ENCODE data around the gene ERVMER34-1. TPM values are rescaled to one million over a fixed set of nuclear protein-coding genes. Genes with fewer than 3 reads are reported as not detected.
A peak's percentile ranks its signal among the peaks of the same experiment; 100 is the strongest.

ERVMER34-1 gene
- total and polyA plus RNA-seq, 3 experiments from 2014 or later: 0.20 TPM; not detected in 2

- H3K27me3 ChIP-seq (ENCODE audit: insufficient read depth, low read length, poor library complexity, severe bottlenecking): no peaks in the 10 kb centered on the region
- no peaks in the 10 kb centered on the region for H3K4me1 Mint-ChIP-seq
- H3K36me3 ChIP-seq (ENCODE audit: insufficient read depth, low read length): no peaks in the 10 kb centered on the region
- peaks cover 0 to 3% (median 0%) of the 10 kb centered on the region in 5 donors for H3K9me3 Mint-ChIP-seq
- H3K27ac Mint-ChIP-seq: no peak overlapping the region
- H3K27me3 Mint-ChIP-seq: peaks cover 18 to 29% of the 10 kb centered on the region in 2 donors
- no peak overlapping the region for H3K27ac ChIP-seq (ENCODE audit: low read depth, low read length)
- H3K4me1 ChIP-seq (ENCODE audit: insufficient read depth, low read length): no peaks in the 10 kb centered on the region
- no peak for DNase-seq
- H3K4me3 ChIP-seq (ENCODE audit: low read length): no peak overlapping the region
- ChIA-PET POLR2A (no interaction called here), CTCF (no interaction called here)
- peaks cover 0 to 5% (median 1%) of the 10 kb centered on the region in 3 donors for H3K36me3 Mint-ChIP-seq
- H3K9me3 ChIP-seq (ENCODE audit: low read length): no peaks in the 10 kb centered on the region
- no peak overlapping the region for H3K4me3 Mint-ChIP-seq
Measured at GRCh38 chr4:52780617-52781354, 29.6 kb upstream of the ERVMER34-1 start.

- POLR2A ChIA-PET: no interaction called here
- Mint-ChIP-seq H3K36me3 (peaks cover 0 to 5% (median 1%) of the 10 kb centered on the region in 3 donors), H3K4me1 (no peaks in the 10 kb centered on the region), H3K9me3 (peaks cover 0 to 3% (median 0%) of the 10 kb centered on the region in 5 donors), H3K27me3 (peaks cover 22 to 33% of the 10 kb centered on the region in 2 donors), H3K27ac (no peak overlapping the region), H3K4me3 (no peak overlapping the region)
- H3K4me3 ChIP-seq (ENCODE audit: low read length): no peak overlapping the region
- DNase-seq: no peak
- no peaks in the 10 kb centered on the region for H3K27me3 ChIP-seq (ENCODE audit: insufficient read depth, low read length, poor library complexity, severe bottlenecking)
- H3K9me3 ChIP-seq (ENCODE audit: low read length): no peaks in the 10 kb centered on the region
- CTCF ChIA-PET: no interaction called here
- no peak overlapping the region for H3K27ac ChIP-seq (ENCODE audit: low read depth, low read length)
- H3K4me1 ChIP-seq (ENCODE audit: insufficient read depth, low read length): no peaks in the 10 kb centered on the region
- no peaks in the 10 kb centered on the region for H3K36me3 ChIP-seq (ENCODE audit: insufficient read depth, low read length)
Measured at GRCh38 chr4:52780206-52780605, 29.0 kb upstream of the ERVMER34-1 start.

GRCh38 chr4:52760256-52760655 is 9.0 kb upstream of the ERVMER34-1 start:
- Mint-ChIP-seq H3K4me1 (no peaks in the 10 kb centered on the region), H3K27me3 (peaks cover 16 to 31% of the 10 kb centered on the region in 2 donors), H3K27ac (no peak overlapping the region), H3K4me3 (no peak overlapping the region), H3K9me3 (no peaks in the 10 kb centered on the region), H3K36me3 (peaks cover 0 to 4% (median 0%) of the 10 kb centered on the region in 3 donors)
- Histone ChIP-seq H3K27me3 (ENCODE audit: insufficient read depth, low read length, poor library complexity, severe bottlenecking) (no peaks in the 10 kb centered on the region), H3K4me3 (ENCODE audit: low read length) (no peak overlapping the region), H3K27ac (ENCODE audit: low read depth, low read length) (no peak overlapping the region), H3K36me3 (ENCODE audit: insufficient read depth, low read length) (no peaks in the 10 kb centered on the region), H3K9me3 (ENCODE audit: low read length) (no peaks in the 10 kb centered on the region), H3K4me1 (ENCODE audit: insufficient read depth, low read length) (no peaks in the 10 kb centered on the region)
- POLR2A ChIA-PET: no interaction called here
- CTCF ChIA-PET: no interaction called here
- DNase-seq: no peak

GRCh38 chr4:52755426-52755825 is 4.2 kb upstream of the ERVMER34-1 start:
- Mint-ChIP-seq H3K36me3 (peaks cover 0 to 6% (median 0%) of the 10 kb centered on the region in 3 donors), H3K9me3 (no peaks in the 10 kb centered on the region), H3K4me3 (no peak overlapping the region), H3K4me1 (peaks cover 9 to 16% (median 11%) of the 10 kb centered on the region in 3 donors), H3K27ac (no peak overlapping the region), H3K27me3 (peaks cover 38 to 65% of the 10 kb centered on the region in 2 donors)
- POLR2A ChIA-PET: interaction anchor here (0.7 kb wide), 1 partner anchor 11 kb away, joined by 3 read pairs; no protein-coding TSS in a partner anchor
- peaks cover 10% of the 10 kb centered on the region for H3K27me3 ChIP-seq (ENCODE audit: insufficient read depth, low read length, poor library complexity, severe bottlenecking)
- H3K4me3 ChIP-seq (ENCODE audit: low read length): no peak overlapping the region
- DNase-seq: no peak
- no peaks in the 10 kb centered on the region for H3K36me3 ChIP-seq (ENCODE audit: insufficient read depth, low read length)
- CTCF ChIA-PET: no interaction called here
- H3K4me1 ChIP-seq (ENCODE audit: insufficient read depth, low read length): no peaks in the 10 kb centered on the region
- no peaks in the 10 kb centered on the region for H3K9me3 ChIP-seq (ENCODE audit: low read length)
- no peak overlapping the region for H3K27ac ChIP-seq (ENCODE audit: low read depth, low read length)

- no peak overlapping the region for H3K27ac ChIP-seq (ENCODE audit: low read depth, low read length)
- H3K4me1 Mint-ChIP-seq: peaks cover 9 to 18% (median 11%) of the 10 kb centered on the region in 3 donors
- no peak for DNase-seq
- POLR2A ChIA-PET: no interaction called here
- no peaks in the 10 kb centered on the region for H3K4me1 ChIP-seq (ENCODE audit: insufficient read depth, low read length)
- no peaks in the 10 kb centered on the region for H3K36me3 ChIP-seq (ENCODE audit: insufficient read depth, low read length)
- H3K27me3 Mint-ChIP-seq: peaks cover 47 to 73% of the 10 kb centered on the region in 2 donors
- CTCF ChIA-PET: no interaction called here
- H3K9me3 Mint-ChIP-seq: no peaks in the 10 kb centered on the region
- peaks cover 0 to 8% (median 0%) of the 10 kb centered on the region in 3 donors for H3K36me3 Mint-ChIP-seq
- H3K4me3 Mint-ChIP-seq: no peak overlapping the region
- H3K9me3 ChIP-seq (ENCODE audit: low read length): no peaks in the 10 kb centered on the region
- no peak overlapping the region for H3K27ac Mint-ChIP-seq
- H3K4me3 ChIP-seq (ENCODE audit: low read length): no peak overlapping the region
- H3K27me3 ChIP-seq (ENCODE audit: insufficient read depth, low read length, poor library complexity, severe bottlenecking): peaks cover 12% of the 10 kb centered on the region
Measured at GRCh38 chr4:52752936-52753335, 1.7 kb upstream of the ERVMER34-1 start.

- peaks cover 12% of the 10 kb centered on the region for H3K27me3 ChIP-seq (ENCODE audit: insufficient read depth, low read length, poor library complexity, severe bottlenecking)
- H3K9me3 Mint-ChIP-seq: no peaks in the 10 kb centered on the region
- H3K4me1 ChIP-seq (ENCODE audit: insufficient read depth, low read length): no peaks in the 10 kb centered on the region
- ChIA-PET POLR2A (no interaction called here), CTCF (no interaction called here)
- DNase-seq: no peak
- H3K4me3 ChIP-seq (ENCODE audit: low read length): peak overlapping the region; percentile 22
- H3K9me3 ChIP-seq (ENCODE audit: low read length): no peaks in the 10 kb centered on the region
- H3K4me3 Mint-ChIP-seq: peak overlapping the region; percentile 25 to 87 (median 67)
- H3K27me3 Mint-ChIP-seq: peaks cover 45 to 68% of the 10 kb centered on the region in 2 donors
- H3K27ac ChIP-seq (ENCODE audit: low read depth, low read length): no peak overlapping the region
- H3K36me3 ChIP-seq (ENCODE audit: insufficient read depth, low read length): no peaks in the 10 kb centered on the region
- no peak overlapping the region for H3K27ac Mint-ChIP-seq
- peaks cover 9 to 18% (median 11%) of the 10 kb centered on the region in 3 donors for H3K4me1 Mint-ChIP-seq
- peaks cover 0 to 3% (median 0%) of the 10 kb centered on the region in 3 donors for H3K36me3 Mint-ChIP-seq
Measured at GRCh38 chr4:52751487-52751911, 274 bp upstream of the ERVMER34-1 start.

GRCh38 chr4:52750213-52750612 is 1.0 kb downstream of the ERVMER34-1 start:
- H3K36me3 ChIP-seq (ENCODE audit: insufficient read depth, low read length): no peaks in the 10 kb centered on the region
- H3K4me1 ChIP-seq (ENCODE audit: insufficient read depth, low read length): no peaks in the 10 kb centered on the region
- ChIA-PET POLR2A (no interaction called here), CTCF (no interaction called here)
- peaks cover 44 to 78% of the 10 kb centered on the region in 2 donors for H3K27me3 Mint-ChIP-seq
- H3K4me3 ChIP-seq (ENCODE audit: low read length): no peak overlapping the region
- peak overlapping the region in 6 of 7 donors; percentile 54 to 85 (median 68) for H3K4me3 Mint-ChIP-seq
- peaks cover 12% of the 10 kb centered on the region for H3K27me3 ChIP-seq (ENCODE audit: insufficient read depth, low read length, poor library complexity, severe bottlenecking)
- no peak overlapping the region for H3K27ac ChIP-seq (ENCODE audit: low read depth, low read length)
- peak overlapping the region in 1 of 8 donors; percentile 20 for H3K27ac Mint-ChIP-seq
- no peaks in the 10 kb centered on the region for H3K9me3 ChIP-seq (ENCODE audit: low read length)
- H3K36me3 Mint-ChIP-seq: peaks cover 0 to 3% (median 0%) of the 10 kb centered on the region in 3 donors
- H3K9me3 Mint-ChIP-seq: no peaks in the 10 kb centered on the region
- no peak for DNase-seq
- H3K4me1 Mint-ChIP-seq: peaks cover 9 to 18% (median 11%) of the 10 kb centered on the region in 3 donors

- H3K27ac Mint-ChIP-seq: no peak overlapping the region
- H3K9me3 Mint-ChIP-seq: no peaks in the 10 kb centered on the region
- no peak overlapping the region for H3K4me3 Mint-ChIP-seq
- H3K4me3 ChIP-seq (ENCODE audit: low read length): no peak overlapping the region
- no peak for DNase-seq
- ChIA-PET CTCF (no interaction called here), POLR2A (no interaction called here)
- peaks cover 41 to 74% of the 10 kb centered on the region in 2 donors for H3K27me3 Mint-ChIP-seq
- peaks cover 12% of the 10 kb centered on the region for H3K27me3 ChIP-seq (ENCODE audit: insufficient read depth, low read length, poor library complexity, severe bottlenecking)
- H3K4me1 ChIP-seq (ENCODE audit: insufficient read depth, low read length): no peaks in the 10 kb centered on the region
- no peak overlapping the region for H3K27ac ChIP-seq (ENCODE audit: low read depth, low read length)
- H3K36me3 ChIP-seq (ENCODE audit: insufficient read depth, low read length): no peaks in the 10 kb centered on the region
- H3K4me1 Mint-ChIP-seq: peaks cover 9 to 18% (median 11%) of the 10 kb centered on the region in 3 donors
- H3K36me3 Mint-ChIP-seq: peaks cover 0 to 3% (median 0%) of the 10 kb centered on the region in 3 donors
- no peaks in the 10 kb centered on the region for H3K9me3 ChIP-seq (ENCODE audit: low read length)
Measured at GRCh38 chr4:52748432-52748831, 2.8 kb downstream of the ERVMER34-1 start.

Measured in CD8-positive, alpha-beta memory T cell (primary cell).